Endothelial cell of umbilical vein (primary cell): ENCODE measurements around the gene AHRR. TPM values are rescaled to one million over a fixed set of nuclear protein-coding genes. Genes with fewer than 3 reads are reported as not detected.

ENCODE experiments used
- BruUV-seq: library from RNA; stranded (reverse); fragments of 400-500 nt; replicated peaks from 2 replicates; lab custom pipeline; 2021; lab: Mats Ljungman, UMichigan
- CTCF ChIA-PET: fragments of 300-600, 350-600 bp; sonication (Branson Sonifier 250); formaldehyde crosslinking; loops from one replicate; lab custom pipeline; 2021; ENCODE audit warnings: antibody characterized with exemption, inconsistent platforms; lab: Charles Lee
- POLR2A ChIA-PET: fragments of 300-600, 350-600 bp; sonication (Branson Sonifier 250); formaldehyde crosslinking; loops from one replicate; lab custom pipeline; 2021; ENCODE audit warnings: antibody characterized with exemption, inconsistent platforms; lab: Charles Lee
- DNase-seq: peaks from one replicate; pipeline ENCODE4 v3.0.0-alpha.2; 2011; ENCODE audit warnings: low read depth, low spot score
- FAIRE-seq: peaks from 2 replicates; lab custom pipeline; 2011; peaks lifted over from hg19 to GRCh38; lab: Jason Lieb, UNC
- H2AFZ ChIP-seq: 2 replicates; pipeline ENCODE4 v1.6.0; 2012; ENCODE audit warnings: low read depth, low read length, control low read depth, inconsistent platforms
- H3K27ac ChIP-seq: 2 replicates; pipeline ENCODE4 v1.5.1; 2011; ENCODE audit warnings: low read depth, mild to moderate bottlenecking, control low read depth, low read length, moderate library complexity; ENCODE audit not compliant: insufficient read depth
- H3K27me3 ChIP-seq, 2 experiments: 2 replicates each; pipeline versions ENCODE4 v1.6.0 to v1.6.1; 2011; ENCODE audit warnings: low read length in 2 of 2, mixed read lengths in 1 of 2; ENCODE audit not compliant: control insufficient read depth in 2 of 2, insufficient read depth in 2 of 2
- H3K36me3 ChIP-seq, 2 experiments: 2 replicates in 1 of 2; 3 replicates in 1 of 2; pipeline ENCODE4 v1.5.1; 2011; ENCODE audit warnings: low read length in 2 of 2, mild to moderate bottlenecking in 1 of 2, moderate library complexity in 1 of 2; ENCODE audit not compliant: control insufficient read depth in 2 of 2, insufficient read depth in 2 of 2; ENCODE audit errors: extremely low read depth in 1 of 2
- H3K4me1 ChIP-seq: 3 replicates; pipeline ENCODE4 v1.5.1; 2011; ENCODE audit warnings: mild to moderate bottlenecking, low read length; ENCODE audit not compliant: control insufficient read depth, insufficient read depth; ENCODE audit errors: extremely low read depth
- H3K4me2 ChIP-seq: 2 replicates; pipeline ENCODE4 v1.6.1; 2011; ENCODE audit warnings: low read length, control low read depth, mixed read lengths; ENCODE audit not compliant: insufficient read depth
- H3K4me3 ChIP-seq, 3 experiments: fragments of 200-600 bp in 1 of 3; sonication (generic), shearing (Covaris generic) in 1 of 3; replicated peaks in 1 of 3; 2 replicates each; pipeline ENCODE4 v1.5.1; 2011 to 2016; ENCODE audit warnings: control low read depth in 3 of 3, low read length in 3 of 3, mild to moderate bottlenecking in 2 of 3, inconsistent platforms in 1 of 3, low read depth in 1 of 3, moderate library complexity in 1 of 3; ENCODE audit not compliant: insufficient read depth in 1 of 3
- H3K79me2 ChIP-seq: 2 replicates; pipeline ENCODE4 v1.6.0; 2012; ENCODE audit warnings: low read length, inconsistent platforms; ENCODE audit not compliant: control insufficient read depth, insufficient read depth
- H3K9ac ChIP-seq: replicated peaks from 2 replicates; pipeline ENCODE3; 2011; ENCODE audit warnings: low read length, control low read depth; ENCODE audit not compliant: insufficient read depth; ENCODE audit errors: extremely low read depth
- H3K9me1 ChIP-seq: replicated peaks from 3 replicates; pipeline ENCODE4 v1.6.0; 2011; ENCODE audit warnings: mild to moderate bottlenecking, low read length; ENCODE audit not compliant: control insufficient read depth, insufficient read depth; ENCODE audit errors: extremely low read depth
- H3K9me3 ChIP-seq: replicated peaks from 2 replicates; pipeline ENCODE4 v1.5.1; 2012; ENCODE audit warnings: low read length, inconsistent platforms; ENCODE audit not compliant: control insufficient read depth, insufficient read depth
- H4K20me1 ChIP-seq: replicated peaks from 2 replicates; pipeline ENCODE3; 2011; ENCODE audit warnings: mild to moderate bottlenecking, low read length; ENCODE audit not compliant: control insufficient read depth, insufficient read depth; ENCODE audit errors: extremely low read depth
- EZH2 ChIP-seq: IDR thresholded peaks from 2 replicates; pipeline ENCODE4 v1.6.1; 2012; ENCODE audit warnings: borderline replicate concordance, low read depth, mild to moderate bottlenecking, moderate library complexity, low read length, inconsistent platforms; ENCODE audit not compliant: severe bottlenecking
- FOS ChIP-seq: IDR thresholded peaks from 2 replicates; pipeline ENCODE4 v1.6.1; 2011; ENCODE audit warnings: mild to moderate bottlenecking, low read length, moderate library complexity, borderline replicate concordance; ENCODE audit not compliant: insufficient read depth
- GATA2 ChIP-seq: IDR thresholded peaks from 2 replicates; pipeline ENCODE4 v1.7.0; 2011; ENCODE audit warnings: low read depth, mild to moderate bottlenecking, moderate library complexity, mixed read lengths, low read length; ENCODE audit not compliant: insufficient read length, insufficient read depth
- JUN ChIP-seq: IDR thresholded peaks from 2 replicates; pipeline ENCODE4 v1.6.1; 2011; ENCODE audit warnings: borderline replicate concordance, low read depth; ENCODE audit not compliant: insufficient read length, insufficient read depth
- MYC ChIP-seq: IDR thresholded peaks from one replicate; pipeline ENCODE4 v1.6.1; 2011; ENCODE audit warnings: mild to moderate bottlenecking, low read depth, low read length
- POLR2AphosphoS5 ChIP-seq: IDR thresholded peaks from 2 replicates; pipeline ENCODE4 v1.6.1; 2012; ENCODE audit warnings: low read depth, mild to moderate bottlenecking, control low read depth, low read length, moderate library complexity; ENCODE audit not compliant: insufficient read depth
- dilution Hi-C: fragments of 300-500 bp; cut with MboI; formaldehyde crosslinking; loops from one replicate; pipeline ENCODE4 v1.15.0; 2019; ENCODE audit warnings: low sequenced_read_pairs; ENCODE audit not compliant: extremely low pct_ligation_motif_present
- intact Hi-C: fragments of 100-400 bp; cut with micrococcal nuclease; formaldehyde crosslinking; loops from one replicate; pipeline ENCODE4 v1.10.0; 2022
- polyA plus RNA-seq, 4 experiments: library from polyadenylated mRNA; depleted of rRNA in 3 of 4; stranded (reverse) in 3 of 4; unstranded in 1 of 4; fragments of >200 nt; gene quantifications; 2 replicates each; pipeline versions ENCODE4 v1.2.1 to v1.2.3, GENCODE V29; 2011 to 2012; ENCODE audit warnings: missing spikeins in 1 of 4
- total RNA-seq: library from RNA; stranded (reverse); gene quantifications from 2 replicates; pipeline ENCODE4 v1.2.3, GENCODE V29; 2021
- TF ChIP-seq, protein P1 (sequence below), 2 donors: IDR thresholded peaks; 1 replicate in 1 of 2; 2 replicates in 1 of 2; pipeline ENCODE4 v1.5.1; 2011; ENCODE audit warnings: low read length in 2 of 2, mild to moderate bottlenecking in 2 of 2, moderate library complexity in 2 of 2, control low read depth in 1 of 2, inconsistent platforms in 1 of 2, low read depth in 1 of 2; ENCODE audit not compliant: insufficient read depth in 1 of 2; ENCODE audit errors: extremely low read depth in 1 of 2

The AHRR gene
- total and polyA plus RNA-seq, 2 donors (not counting 3 experiments of a cell fraction or from before 2014, with no cell fraction given) = 3.1 to 7.3 TPM

GRCh38 chr5:367358-368130, 46.0 kb downstream of the AHRR start:
- no peak overlapping the region for H3K4me3 ChIP-seq
- no peak overlapping the region for H3K9ac ChIP-seq
- dilution Hi-C loops = no loop called here
- no peaks in the 10 kb centered on the region for H4K20me1 ChIP-seq
- no TSS peak for BruUV-seq
- DNase-seq (no peak), FAIRE-seq (no peak)
- intact Hi-C loops = no loop called here
- TF ChIP-seq FOS (no peak), MYC (no peak)
- H3K9me1 ChIP-seq = no peaks in the 10 kb centered on the region
- H3K4me2 ChIP-seq = no peak overlapping the region
- H3K4me1 ChIP-seq = peaks cover 10% of the 10 kb centered on the region
- no peaks in the 10 kb centered on the region for H3K36me3 ChIP-seq
- no peaks in the 10 kb centered on the region for H3K79me2 ChIP-seq
- no peaks in the 10 kb centered on the region for H3K9me3 ChIP-seq
- H3K27me3 ChIP-seq = no peaks in the 10 kb centered on the region
- CTCF ChIA-PET = interaction anchor here (1.1 to 1.3 kb wide), 3 partner anchors 14 to 47 kb away, joined by 3 read pairs; no protein-coding TSS in a partner anchor
- POLR2A ChIA-PET = no interaction called here
- no peak overlapping the region for H3K27ac ChIP-seq
- H2AFZ ChIP-seq = no peak overlapping the region

GRCh38 chr5:368183-369084, 46.9 kb downstream of the AHRR start:
- H3K36me3 ChIP-seq = no peaks in the 10 kb centered on the region
- no peak overlapping the region for H3K4me2 ChIP-seq
- H3K9ac ChIP-seq = no peak overlapping the region
- H3K9me1 ChIP-seq = no peaks in the 10 kb centered on the region
- DNase-seq (no peak), FAIRE-seq (no peak)
- H3K27ac ChIP-seq = no peak overlapping the region
- H3K4me1 ChIP-seq = peaks cover 19% of the 10 kb centered on the region
- BruUV-seq = no TSS peak
- H3K79me2 ChIP-seq = no peaks in the 10 kb centered on the region
- no peak overlapping the region for H3K4me3 ChIP-seq
- no peak overlapping the region for H2AFZ ChIP-seq
- POLR2A ChIA-PET = no interaction called here
- H4K20me1 ChIP-seq = no peaks in the 10 kb centered on the region
- intact Hi-C loops = no loop called here
- dilution Hi-C loops = no loop called here
- H3K27me3 ChIP-seq = no peaks in the 10 kb centered on the region
- TF ChIP-seq, protein P1, sequence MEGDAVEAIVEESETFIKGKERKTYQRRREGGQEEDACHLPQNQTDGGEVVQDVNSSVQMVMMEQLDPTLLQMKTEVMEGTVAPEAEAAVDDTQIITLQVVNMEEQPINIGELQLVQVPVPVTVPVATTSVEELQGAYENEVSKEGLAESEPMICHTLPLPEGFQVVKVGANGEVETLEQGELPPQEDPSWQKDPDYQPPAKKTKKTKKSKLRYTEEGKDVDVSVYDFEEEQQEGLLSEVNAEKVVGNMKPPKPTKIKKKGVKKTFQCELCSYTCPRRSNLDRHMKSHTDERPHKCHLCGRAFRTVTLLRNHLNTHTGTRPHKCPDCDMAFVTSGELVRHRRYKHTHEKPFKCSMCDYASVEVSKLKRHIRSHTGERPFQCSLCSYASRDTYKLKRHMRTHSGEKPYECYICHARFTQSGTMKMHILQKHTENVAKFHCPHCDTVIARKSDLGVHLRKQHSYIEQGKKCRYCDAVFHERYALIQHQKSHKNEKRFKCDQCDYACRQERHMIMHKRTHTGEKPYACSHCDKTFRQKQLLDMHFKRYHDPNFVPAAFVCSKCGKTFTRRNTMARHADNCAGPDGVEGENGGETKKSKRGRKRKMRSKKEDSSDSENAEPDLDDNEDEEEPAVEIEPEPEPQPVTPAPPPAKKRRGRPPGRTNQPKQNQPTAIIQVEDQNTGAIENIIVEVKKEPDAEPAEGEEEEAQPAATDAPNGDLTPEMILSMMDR (IDR thresholded peaks at IDR 0.05; ENCODE audit: extremely low read depth in 1 of 2, insufficient read depth in 1 of 2, low read depth in 1 of 2, low read length in 2 of 2) = no peak
- TF ChIP-seq GATA2 = no peak
- no peak for TF ChIP-seq POLR2AphosphoS5
- no peak for TF ChIP-seq EZH2
- no peak for TF ChIP-seq JUN
- TF ChIP-seq MYC = no peak
- no peaks in the 10 kb centered on the region for H3K9me3 ChIP-seq
- CTCF ChIA-PET = interaction anchor here (1.2 to 1.3 kb wide), 3 partner anchors 13 to 48 kb away, joined by 3 to 4 read pairs (median 3); no protein-coding TSS in a partner anchor
